HL-60 (cell line): ENCODE results near the gene SPEF1.

Experiments used
- CTCF ChIP-seq: IDR thresholded peaks from one replicate; pipeline ENCODE4 v1.5.1; 2011; ENCODE audit warnings: low read length, control low read depth, inconsistent platforms; ENCODE audit not compliant: insufficient read depth
- GABPA ChIP-seq: IDR thresholded peaks from 2 replicates; pipeline ENCODE4 v1.6.1; 2012; ENCODE audit warnings: low read depth
- POLR2AphosphoS5 ChIP-seq: IDR thresholded peaks from 2 replicates; pipeline ENCODE4 v1.6.1; 2012; ENCODE audit warnings: low read depth
- SPI1 ChIP-seq: IDR thresholded peaks from 2 replicates; pipeline ENCODE4 v1.6.1; 2012; ENCODE audit warnings: low read depth, mild to moderate bottlenecking, borderline replicate concordance

- TF ChIP-seq CTCF = no peak
- no peak for TF ChIP-seq POLR2AphosphoS5
- TF ChIP-seq SPI1 = no peak
- no peak for TF ChIP-seq GABPA
Observed at GRCh38 chr20:3812975-3813847, 32.0 kb upstream of the SPEF1 start.
